H1 (cell line): ENCODE data around the gene EPB41L2. TPM values are rescaled to one million over a fixed set of nuclear protein-coding genes. Genes with fewer than 3 reads are reported as not detected.

Experiments used
- CTCF ChIA-PET: fragments of 300-600 bp; sonication (Branson Sonifier 250); formaldehyde crosslinking; loops from one replicate; lab custom pipeline; 2021; ENCODE audit not compliant: partially characterized antibody; lab: Charles Lee
- POLR2A ChIA-PET: fragments of 300-600 bp; sonication (Branson Sonifier 250); formaldehyde crosslinking; loops from one replicate; lab custom pipeline; 2021; ENCODE audit warnings: inconsistent platforms; ENCODE audit not compliant: partially characterized antibody; lab: Charles Lee
- DNase-seq, 2 experiments: peaks; one replicate each; pipeline versions ENCODE4 v3.0.0 to v3.0.0-alpha.2; 2010 to 2022; ENCODE audit warnings: low spot score in 2 of 2, low read depth in 1 of 2, mixed read lengths in 1 of 2
- FAIRE-seq: peaks from 2 replicates; lab custom pipeline; 2011; peaks lifted over from hg19 to GRCh38; lab: Jason Lieb, UNC
- H2AFZ ChIP-seq: 2 replicates; pipeline ENCODE4 v1.8.1; 2012; ENCODE audit warnings: low read length, inconsistent platforms
- H2AK5ac ChIP-seq: 2 replicates; pipeline ENCODE4 v1.6.1; 2013; ENCODE audit warnings: low read depth, low read length
- H2BK120ac ChIP-seq: replicated peaks from 2 replicates; pipeline ENCODE3; 2013; ENCODE audit warnings: low read depth, low read length, inconsistent platforms
- H2BK12ac ChIP-seq: 2 replicates; pipeline ENCODE4 v1.6.1; 2013; ENCODE audit warnings: low read depth, low read length
- H2BK15ac ChIP-seq: 2 replicates; pipeline ENCODE4 v1.6.1; 2013; ENCODE audit warnings: low read length
- H2BK20ac ChIP-seq: 2 replicates; pipeline ENCODE4 v1.6.1; 2013; ENCODE audit warnings: low read length
- H2BK5ac ChIP-seq: 2 replicates; pipeline ENCODE4 v1.6.1; 2013; ENCODE audit warnings: low read depth, low read length
- H3K14ac ChIP-seq: 2 replicates; pipeline ENCODE4 v1.6.1; 2013; ENCODE audit warnings: inconsistent platforms; ENCODE audit not compliant: insufficient read length
- H3K18ac ChIP-seq: 2 replicates; pipeline ENCODE4 v1.6.1; 2013; ENCODE audit warnings: low read length; ENCODE audit errors: extremely low read depth
- H3K23ac ChIP-seq: 2 replicates; pipeline ENCODE4 v1.6.1; 2013; ENCODE audit warnings: inconsistent platforms; ENCODE audit not compliant: insufficient read length
- H3K23me2 ChIP-seq: 2 replicates; pipeline ENCODE4 v1.6.1; 2013; ENCODE audit warnings: low read depth, low read length
- H3K27ac ChIP-seq: 2 replicates; pipeline ENCODE4 v1.6.1; 2011; ENCODE audit warnings: low read depth, low read length, inconsistent platforms
- H3K27me3 ChIP-seq, 4 experiments: replicated peaks in 1 of 4; 1 replicate in 1 of 4; 2 replicates in 3 of 4; pipeline versions ENCODE4 v1.6.1 to v1.8.1; 2011 to 2013; ENCODE audit warnings: low read length in 3 of 4, mild to moderate bottlenecking in 3 of 4, inconsistent platforms in 2 of 4, mixed read lengths in 2 of 4, moderate library complexity in 1 of 4; ENCODE audit not compliant: control insufficient read depth in 3 of 4, insufficient read depth in 3 of 4; ENCODE audit errors: extremely low read depth in 1 of 4
- H3K36me3 ChIP-seq, 4 experiments: 2 replicates each; pipeline versions ENCODE4 v1.6.1 to v1.8.1; 2011 to 2013; ENCODE audit warnings: mild to moderate bottlenecking in 4 of 4, low read length in 3 of 4, moderate library complexity in 2 of 4, control low read depth in 1 of 4, inconsistent platforms in 1 of 4; ENCODE audit not compliant: insufficient read depth in 4 of 4, control insufficient read depth in 2 of 4
- H3K4ac ChIP-seq: replicated peaks from 2 replicates; pipeline ENCODE3; 2013; ENCODE audit warnings: low read length, low read depth, mixed read lengths, inconsistent platforms; ENCODE audit not compliant: insufficient read length
- H3K4me1 ChIP-seq, 4 experiments: replicated peaks in 1 of 4; 1 replicate in 1 of 4; 2 replicates in 3 of 4; pipeline versions ENCODE4 v1.6.1 to v1.8.1; 2011 to 2013; ENCODE audit warnings: low read length in 3 of 4, inconsistent platforms in 2 of 4, mixed read lengths in 1 of 4; ENCODE audit not compliant: insufficient read depth in 4 of 4, control insufficient read depth in 3 of 4
- H3K4me2 ChIP-seq, 2 experiments: 2 replicates each; pipeline versions ENCODE4 v1.6.1 to v1.8.1; 2011 to 2013; ENCODE audit warnings: low read depth in 2 of 2, low read length in 2 of 2, control low read depth in 1 of 2, inconsistent platforms in 1 of 2, mild to moderate bottlenecking in 1 of 2; ENCODE audit not compliant: insufficient read depth in 1 of 2
- H3K4me3 ChIP-seq, 4 experiments: fragments of 200-600, 300-600 bp in 1 of 4; sonication (generic), shearing (Covaris generic), sonication (Bioruptor Twin) in 1 of 4; 2 replicates each; pipeline versions ENCODE4 v1.5.1 to v1.8.1; 2011 to 2016; ENCODE audit warnings: low read length in 4 of 4, low read depth in 3 of 4, control low read depth in 2 of 4, inconsistent platforms in 2 of 4, mild to moderate bottlenecking in 2 of 4, mixed read lengths in 1 of 4, moderate library complexity in 1 of 4; ENCODE audit not compliant: insufficient read depth in 2 of 4; ENCODE audit errors: extremely low read depth in 1 of 4
- H3K56ac ChIP-seq: replicated peaks from 2 replicates; pipeline ENCODE3; 2013; ENCODE audit warnings: low read depth, mild to moderate bottlenecking, mixed read lengths, low read length, inconsistent platforms; ENCODE audit not compliant: insufficient read length
- H3K79me1 ChIP-seq: 2 replicates; pipeline ENCODE4 v1.6.1; 2013; ENCODE audit warnings: low read depth, low read length, control low read depth
- H3K79me2 ChIP-seq, 2 experiments: 2 replicates each; pipeline versions ENCODE4 v1.6.1 to v1.8.1; 2012 to 2013; ENCODE audit warnings: low read length in 2 of 2, mild to moderate bottlenecking in 2 of 2, inconsistent platforms in 1 of 2; ENCODE audit not compliant: insufficient read depth in 2 of 2, control insufficient read depth in 1 of 2
- H3K9ac ChIP-seq, 4 experiments: replicated peaks in 1 of 4; 1 replicate in 1 of 4; 2 replicates in 3 of 4; pipeline versions ENCODE4 v1.6.1 to v1.8.1; 2011 to 2013; ENCODE audit warnings: low read depth in 3 of 4, low read length in 3 of 4, control low read depth in 2 of 4, mild to moderate bottlenecking in 2 of 4, moderate library complexity in 2 of 4, inconsistent platforms in 1 of 4; ENCODE audit errors: extremely low read depth in 1 of 4
- H3K9me3 ChIP-seq, 2 experiments: 2 replicates each; pipeline versions ENCODE4 v1.6.1 to v1.8.1; 2012 to 2013; ENCODE audit warnings: mild to moderate bottlenecking in 2 of 2, moderate library complexity in 2 of 2, control low read depth in 1 of 2, inconsistent platforms in 1 of 2, low read depth in 1 of 2, low read length in 1 of 2, mixed read lengths in 1 of 2; ENCODE audit not compliant: insufficient read depth in 2 of 2
- H4K20me1 ChIP-seq, 2 experiments: replicated peaks in 1 of 2; 2 replicates each; pipeline versions ENCODE3 to v1.8.1; 2011 to 2013; ENCODE audit warnings: inconsistent platforms in 2 of 2, low read length in 2 of 2, mild to moderate bottlenecking in 1 of 2; ENCODE audit not compliant: insufficient read depth in 2 of 2, control insufficient read depth in 1 of 2
- H4K5ac ChIP-seq: 2 replicates; pipeline ENCODE4 v1.6.1; 2013; ENCODE audit warnings: low read length, low read depth, mixed read lengths, inconsistent platforms; ENCODE audit not compliant: insufficient read length
- H4K8ac ChIP-seq: 2 replicates; pipeline ENCODE4 v1.8.0; 2013; ENCODE audit warnings: mild to moderate bottlenecking, moderate library complexity, low read length, inconsistent platforms; ENCODE audit not compliant: insufficient read depth; ENCODE audit errors: extremely low read depth
- H4K91ac ChIP-seq: replicated peaks from 2 replicates; pipeline ENCODE3; 2013; ENCODE audit warnings: low read length, mixed read lengths, inconsistent platforms; ENCODE audit not compliant: insufficient read length
- CEBPB ChIP-seq: IDR thresholded peaks from 2 replicates; pipeline ENCODE4 v1.6.1; 2012; ENCODE audit warnings: low read depth, low read length
- EGR1 ChIP-seq: IDR thresholded peaks from 2 replicates; pipeline ENCODE4 v1.6.1; 2011; ENCODE audit warnings: low read depth, low read length, borderline replicate concordance
- JUN ChIP-seq: IDR thresholded peaks from 2 replicates; pipeline ENCODE4 v1.6.1; 2011; ENCODE audit warnings: low read depth, mild to moderate bottlenecking, improper control_type of control experiment, low read length
- KDM1A ChIP-seq: fragments of 200-600, 300-600 bp; sonication (generic); IDR thresholded peaks from 2 replicates; pipeline ENCODE4 v1.7.1; 2016; ENCODE audit warnings: mild to moderate bottlenecking, low read length, borderline replicate concordance
- KDM5A ChIP-seq: fragments of 200-600 bp; IDR thresholded peaks from 2 replicates; pipeline ENCODE4 v1.7.1; 2012; ENCODE audit warnings: mild to moderate bottlenecking, low read length, inconsistent platforms, mixed read lengths
- POU5F1 ChIP-seq: IDR thresholded peaks from 2 replicates; pipeline ENCODE4 v1.6.1; 2011; ENCODE audit warnings: low read depth, mild to moderate bottlenecking, low read length, moderate library complexity
- RBBP5 ChIP-seq: IDR thresholded peaks from 2 replicates; pipeline ENCODE4 v1.7.1; 2012; ENCODE audit warnings: low read depth, mild to moderate bottlenecking, inconsistent platforms, low read length, moderate library complexity, borderline replicate concordance
- SAP30 ChIP-seq: fragments of 300-600 bp; sonication (generic); IDR thresholded peaks from 2 replicates; pipeline ENCODE4 v1.7.1; 2012; ENCODE audit warnings: low read length, moderate library complexity, mild to moderate bottlenecking, inconsistent platforms; ENCODE audit not compliant: insufficient read depth, insufficient replicate concordance
- SIX5 ChIP-seq: IDR thresholded peaks from 2 replicates; pipeline ENCODE4 v1.6.1; 2011; ENCODE audit warnings: mild to moderate bottlenecking, low read depth, low read length
- SP1 ChIP-seq: IDR thresholded peaks from 2 replicates; pipeline ENCODE4 v1.6.1; 2011; ENCODE audit warnings: low read depth, low read length
- SRF ChIP-seq: IDR thresholded peaks from 2 replicates; pipeline ENCODE4 v1.6.1; 2011; ENCODE audit warnings: mild to moderate bottlenecking, low read depth, low read length, moderate library complexity
- ZNF274 ChIP-seq: IDR thresholded peaks from 2 replicates; pipeline ENCODE4 v1.7.0; 2012; ENCODE audit warnings: low read length, borderline replicate concordance; ENCODE audit errors: extremely low read depth
- WGBS, 2 experiments: shearing (Covaris generic) in 1 of 2; methylation state at CpG; one replicate each; pipeline versions ENCODE4 v1.1.6 to v1.1.7; 2013 to 2015; ENCODE audit warnings: low lambda C conversion rate in 2 of 2, mixed read lengths in 2 of 2, inconsistent platforms in 1 of 2, low coverage in 1 of 2, missing lambda C conversion rate in 1 of 2; ENCODE audit not compliant: insufficient replicate concordance in 2 of 2, insufficient coverage in 1 of 2, insufficient read length in 1 of 2; ENCODE audit errors: extremely low coverage in 1 of 2, missing lambda C conversion rate in 1 of 2; 5-methylcytosine and 5-hydroxymethylcytosine counted together
- polyA plus RNA-seq, 7 experiments: library from polyadenylated mRNA; depleted of rRNA in 3 of 7; stranded (reverse) in 5 of 7; unstranded in 2 of 7; fragments of >200 nt in 5 of 7; fragments of 200-250 nt in 2 of 7; gene quantifications; 1 replicate in 5 of 7; 2 replicates in 1 of 7; 4 replicates in 1 of 7; pipeline versions ENCODE4 v1.2.1 to v1.2.3, GENCODE V29; 2011 to 2013; ENCODE audit warnings: missing spikeins in 2 of 7, mixed read lengths in 2 of 7
- total RNA-seq: library from RNA; stranded (reverse); fragmentation: NEBNext Ultra II Directional; extraction: Animal tissue kit (Norgen Biotek cat#: 25700); gene quantifications from 2 replicates; pipeline ENCODE4 v1.2.1, GENCODE V29; 2021
- TF ChIP-seq, protein P1 (sequence below): IDR thresholded peaks from 2 replicates; pipeline ENCODE4 v1.6.1; 2012; ENCODE audit warnings: inconsistent platforms

Gene EPB41L2
- total and polyA plus RNA-seq, 2 of the 8 experiments (the other 6 are each of a cell fraction or from before 2014, with no cell fraction given), result 22.5 to 123 TPM

DNA sequence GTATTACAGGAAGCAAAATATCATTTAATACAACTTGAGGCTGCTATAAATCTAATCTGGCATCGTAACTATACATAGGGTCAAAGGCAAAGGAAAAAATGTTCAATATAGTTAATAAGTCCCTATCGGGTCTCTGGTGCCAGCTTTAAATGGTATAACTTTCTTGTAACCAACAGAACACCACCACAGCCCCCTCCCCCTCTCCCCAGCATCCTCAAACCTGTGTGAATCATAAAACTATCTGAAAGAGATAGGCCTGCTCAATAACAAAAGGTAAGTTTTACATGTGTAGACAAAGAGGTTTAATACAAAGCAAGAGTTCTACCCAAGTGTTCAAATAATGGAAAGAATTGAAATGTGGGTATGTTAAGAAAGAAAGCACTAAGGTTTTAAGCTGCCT is 223.7 kb downstream of the EPB41L2 start:
- no peaks in the 10 kb centered on the region for H4K20me1 ChIP-seq
- no peak overlapping the region for H3K18ac ChIP-seq
- no peak overlapping the region for H3K9ac ChIP-seq
- no peak overlapping the region for H2BK12ac ChIP-seq
- no peak overlapping the region for H4K91ac ChIP-seq
- peak; percentile 42 for FAIRE-seq
- no peak overlapping the region for H3K14ac ChIP-seq
- H2BK20ac ChIP-seq, result no peak overlapping the region
- H3K4me3 ChIP-seq, result no peak overlapping the region
- no peak overlapping the region for H2BK15ac ChIP-seq
- no peaks in the 10 kb centered on the region for H3K79me2 ChIP-seq
- H4K8ac ChIP-seq, result no peak overlapping the region
- peaks cover 4 to 11% (median 6%) of the 10 kb centered on the region in 4 experiments; a peak in 6 of 7 replicates for H3K4me1 ChIP-seq
- no peaks in the 10 kb centered on the region for H3K23me2 ChIP-seq
- no peak overlapping the region for H4K5ac ChIP-seq
- no peak overlapping the region for H2AK5ac ChIP-seq
- no peak overlapping the region for H3K56ac ChIP-seq
- no peak overlapping the region for H2BK5ac ChIP-seq
- no peak overlapping the region for H3K27ac ChIP-seq
- ChIA-PET POLR2A (no interaction called here), CTCF (interaction anchor here (0.6 to 1.0 kb wide), 3 partner anchors 162 to 471 kb away, joined by 3 to 4 read pairs (median 3); no protein-coding TSS in a partner anchor)
- no peak for DNase-seq
- H3K27me3 ChIP-seq, result no peaks in the 10 kb centered on the region
- no peaks in the 10 kb centered on the region for H3K9me3 ChIP-seq
- no peak overlapping the region for H3K23ac ChIP-seq
- WGBS, 2 experiments, result 84% methylated on average over 2 of the region's 2 CpGs; no CpG with 5 or more reads in 1 of the 2 experiments
- no peak overlapping the region for H2BK120ac ChIP-seq
- H3K4ac ChIP-seq, result no peak overlapping the region
- no peak overlapping the region for H2AFZ ChIP-seq
- H3K36me3 ChIP-seq, result no peaks in the 10 kb centered on the region
- 0 out of 4 replicates have a peak overlapping the region, but pooled peaks have one; percentile 3 to 20 for H3K4me2 ChIP-seq
- H3K79me1 ChIP-seq, result no peaks in the 10 kb centered on the region
- TF ChIP-seq SAP30 (no peak), SP1 (no peak), CEBPB (no peak), SIX5 (no peak), KDM1A (no peak), JUN (no peak), ZNF274 (no peak), POU5F1 (no peak), EGR1 (no peak), SRF (no peak), RBBP5 (no peak), KDM5A (no peak)
- TF ChIP-seq, protein P1, sequence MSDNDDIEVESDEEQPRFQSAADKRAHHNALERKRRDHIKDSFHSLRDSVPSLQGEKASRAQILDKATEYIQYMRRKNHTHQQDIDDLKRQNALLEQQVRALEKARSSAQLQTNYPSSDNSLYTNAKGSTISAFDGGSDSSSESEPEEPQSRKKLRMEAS, result no peak
